Fibroblast of skin of left quadriceps (primary cell): ENCODE data around the gene RTP3.

Experiments
- DNase-seq, 2 experiments: peaks; one replicate each; pipeline ENCODE4 v3.0.0-alpha.2; 2013; ENCODE audit warnings: low read depth in 2 of 2

Gene RTP3

DNA sequence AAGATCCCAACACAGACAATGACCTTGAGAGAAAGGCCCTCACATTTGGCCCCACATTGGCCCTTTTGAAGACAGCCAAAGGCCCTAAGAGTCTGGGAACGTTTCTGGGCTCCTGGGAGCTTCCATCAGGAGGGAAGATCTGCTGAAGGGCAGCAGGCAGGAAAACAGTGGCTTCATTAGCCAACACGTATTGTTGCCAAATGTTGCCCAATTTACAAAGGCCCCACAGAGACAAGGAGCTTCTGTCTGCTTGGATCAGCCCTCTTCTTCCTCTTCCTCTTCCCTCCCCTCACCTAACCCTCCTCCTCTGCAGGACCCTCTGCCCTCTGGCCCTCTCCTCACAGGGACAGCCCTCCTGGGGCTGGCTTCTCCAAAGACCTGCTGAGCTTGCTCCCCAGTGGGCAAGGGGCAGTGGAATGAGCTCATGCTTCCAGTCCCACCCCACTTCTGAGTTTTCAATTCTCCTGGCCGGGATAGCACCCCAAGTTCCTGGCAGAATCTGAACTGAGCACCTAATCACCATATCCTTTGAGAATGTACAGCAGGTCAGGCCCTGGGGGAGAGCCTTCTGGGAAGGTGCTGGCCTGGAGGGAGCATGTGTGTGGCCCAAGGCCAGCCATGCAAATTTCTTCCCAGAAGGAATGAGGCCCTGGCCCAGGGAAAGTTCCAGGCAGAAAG is 28.0 kb upstream of the RTP3 start:
- no peak for DNase-seq

DNA sequence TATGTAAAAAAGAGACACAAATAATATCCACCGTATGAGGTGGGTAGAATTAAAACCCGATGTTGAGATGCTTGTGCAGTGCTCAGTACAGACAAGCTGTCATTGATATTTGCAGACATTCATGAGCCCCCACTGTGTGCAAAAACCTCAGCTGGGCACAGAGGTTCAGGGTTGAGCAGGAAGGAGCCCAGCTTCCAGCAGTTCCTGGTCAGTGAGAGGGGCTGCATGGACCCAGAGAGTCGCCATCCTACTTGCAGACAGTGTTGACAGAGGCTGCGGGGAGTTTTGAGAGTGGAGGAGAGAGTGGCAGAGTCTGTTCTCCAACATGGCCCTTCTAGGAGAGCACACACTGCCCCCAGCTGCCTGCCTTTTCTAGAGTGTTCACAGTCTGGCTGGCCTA is 26.9 kb upstream of the RTP3 start:
- DNase-seq, result no peak

DNA sequence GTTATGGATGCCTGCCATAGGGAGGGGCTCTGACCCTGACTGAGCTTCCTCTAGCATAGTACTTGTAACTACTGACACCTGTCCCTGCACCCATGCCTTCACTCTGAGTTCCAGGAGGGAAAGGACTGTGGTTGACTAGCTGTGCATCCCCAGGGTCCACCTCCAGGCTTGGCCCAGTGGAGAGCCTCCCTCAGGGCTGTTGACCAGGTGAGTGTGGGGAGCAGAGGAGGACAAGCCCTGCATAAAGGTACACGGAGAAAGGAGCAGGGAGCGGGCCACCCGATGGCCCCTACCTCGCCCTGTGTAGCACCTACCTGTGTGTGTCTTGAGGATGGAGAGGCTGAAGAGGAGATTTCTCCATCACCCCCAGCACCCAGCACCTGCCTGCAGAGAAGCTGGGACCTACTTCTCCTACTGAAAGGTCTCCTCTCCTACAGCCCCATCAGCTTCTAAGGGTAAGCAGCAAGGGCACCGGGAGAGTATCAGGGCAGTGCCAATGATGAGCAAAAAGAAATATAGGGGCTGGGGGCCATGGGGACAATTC is 26.3 kb upstream of the RTP3 start:
- DNase-seq, result no peak

GRCh38 chr3:46472736-46473135 is 25.0 kb upstream of the RTP3 start:
- no peak for DNase-seq

GRCh38 chr3:46477145-46477544 is 20.6 kb upstream of the RTP3 start:
- no peak for DNase-seq

- no peak for DNase-seq
Measured at GRCh38 chr3:46477756-46478155, 20.0 kb upstream of the RTP3 start.

GRCh38 chr3:46478341-46478740 is 19.4 kb upstream of the RTP3 start:
- no peak for DNase-seq

GRCh38 chr3:46479021-46479420 is 18.8 kb upstream of the RTP3 start:
- no peak for DNase-seq

GRCh38 chr3:46479696-46480095 is 18.1 kb upstream of the RTP3 start:
- no peak for DNase-seq

GRCh38 chr3:46480491-46481195 is 17.1 kb upstream of the RTP3 start:
- no peak for DNase-seq

DNA sequence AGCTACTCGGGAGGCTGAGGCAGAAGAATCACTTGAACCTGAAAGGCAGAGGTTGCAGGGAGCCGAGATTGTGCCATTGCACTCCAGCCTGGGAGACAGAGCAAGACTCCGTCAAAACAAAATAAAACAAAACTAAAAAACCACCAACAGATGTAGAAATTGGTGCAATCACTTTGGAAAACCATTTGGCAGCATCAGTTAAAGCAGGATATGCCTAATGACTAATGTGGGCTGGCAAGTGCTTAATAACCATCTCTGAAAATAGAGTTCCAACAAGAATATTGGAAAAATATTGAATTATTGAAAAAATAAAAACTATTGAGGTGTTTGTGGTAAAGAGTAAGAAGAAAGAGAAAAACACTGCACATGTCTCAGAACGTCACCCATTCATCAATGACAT is 16.1 kb upstream of the RTP3 start:
- DNase-seq, result no peak

DNA sequence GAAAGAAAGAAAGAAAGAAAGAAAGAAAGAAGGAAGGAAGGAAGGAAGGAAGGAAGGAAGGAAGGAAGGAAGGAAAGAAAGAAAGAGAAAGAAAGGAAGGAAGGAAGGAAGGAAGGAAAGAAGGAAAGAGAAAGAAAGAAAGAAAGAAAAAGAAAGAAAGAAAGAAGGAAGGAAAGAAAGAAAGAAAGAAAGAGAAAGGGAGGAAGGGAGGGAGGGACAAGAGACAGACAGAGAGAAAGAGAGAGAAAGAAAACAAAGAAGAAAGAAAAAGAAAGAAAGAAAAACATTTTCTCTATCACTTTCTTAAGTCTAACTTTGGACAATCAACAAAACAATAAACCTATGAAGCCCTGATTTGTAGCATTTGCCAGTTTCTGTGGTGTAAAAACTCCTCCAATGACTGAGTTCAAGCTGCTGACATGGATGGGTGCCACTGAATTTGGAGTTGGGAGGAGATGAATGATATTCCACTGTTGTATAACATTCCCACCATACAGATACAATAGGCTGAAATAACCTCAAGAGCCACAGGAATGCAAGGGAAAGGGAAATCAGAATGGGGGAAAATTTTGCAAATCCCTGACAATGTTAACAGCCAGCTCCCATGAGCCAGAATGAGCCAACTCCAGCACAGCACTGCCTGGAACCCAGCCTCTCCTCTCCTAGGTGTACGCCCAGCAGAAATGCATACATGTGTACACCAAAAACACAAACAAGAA is 15.0 kb upstream of the RTP3 start:
- DNase-seq, result peak; percentile 84 to 85

GRCh38 chr3:46483825-46484224 is 14.0 kb upstream of the RTP3 start:
- no peak for DNase-seq

- no peak for DNase-seq
Measured at GRCh38 chr3:46484388-46484787, 13.4 kb upstream of the RTP3 start.

GRCh38 chr3:46484911-46485778 is 12.6 kb upstream of the RTP3 start:
- no peak for DNase-seq

DNA sequence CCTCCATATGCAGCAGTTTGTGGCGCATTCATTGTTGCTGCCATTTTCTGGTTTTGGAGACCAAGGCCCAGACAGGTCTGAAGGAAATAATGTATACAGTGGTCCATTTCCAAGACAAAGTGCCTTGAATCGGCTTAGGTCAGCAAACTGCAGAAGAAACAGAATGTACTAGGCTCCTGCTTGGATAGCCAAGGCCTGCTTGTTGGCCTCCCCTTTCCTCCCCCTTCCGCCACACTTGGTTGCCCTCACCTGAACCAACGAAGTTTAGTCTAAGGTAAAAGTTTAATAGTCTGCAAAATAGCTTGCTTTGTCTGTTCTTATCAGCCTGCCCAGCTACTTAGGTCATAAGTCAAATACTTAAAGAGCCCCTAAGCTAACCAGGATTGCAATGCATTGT is 12.0 kb upstream of the RTP3 start:
- DNase-seq, result no peak

DNA sequence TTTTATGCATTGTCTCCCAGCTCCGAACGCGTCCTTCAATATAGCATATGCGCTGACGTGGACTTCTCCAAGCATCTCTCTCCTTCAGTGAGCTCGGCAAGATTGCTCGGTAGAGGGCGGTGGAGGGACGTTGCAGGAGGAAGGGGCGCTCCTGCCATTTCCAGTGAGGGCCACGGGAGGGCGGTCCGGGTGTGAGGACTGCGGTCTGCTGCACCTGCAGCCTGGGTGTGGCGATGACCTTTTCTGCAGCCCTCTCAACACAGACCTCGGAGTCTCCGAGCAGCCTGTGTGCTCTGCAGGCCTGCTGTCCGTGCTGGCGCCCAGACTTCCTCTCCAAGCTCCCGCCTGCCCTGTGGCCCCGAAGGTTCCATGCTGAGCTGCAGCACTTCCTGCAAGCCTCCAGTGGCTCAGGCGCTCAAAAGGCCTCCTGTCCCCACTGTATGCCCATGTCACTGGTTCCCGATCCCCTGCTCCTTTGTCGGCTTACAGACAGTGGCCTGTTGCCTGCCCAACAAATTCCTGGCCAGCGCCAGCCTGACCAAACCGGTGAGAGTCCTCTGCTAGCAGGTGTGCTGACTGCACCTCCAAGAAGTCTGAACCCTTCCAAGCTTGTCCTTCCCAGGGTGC is 8.9 kb upstream of the RTP3 start:
- DNase-seq, result peak; percentile 68 to 70

DNA sequence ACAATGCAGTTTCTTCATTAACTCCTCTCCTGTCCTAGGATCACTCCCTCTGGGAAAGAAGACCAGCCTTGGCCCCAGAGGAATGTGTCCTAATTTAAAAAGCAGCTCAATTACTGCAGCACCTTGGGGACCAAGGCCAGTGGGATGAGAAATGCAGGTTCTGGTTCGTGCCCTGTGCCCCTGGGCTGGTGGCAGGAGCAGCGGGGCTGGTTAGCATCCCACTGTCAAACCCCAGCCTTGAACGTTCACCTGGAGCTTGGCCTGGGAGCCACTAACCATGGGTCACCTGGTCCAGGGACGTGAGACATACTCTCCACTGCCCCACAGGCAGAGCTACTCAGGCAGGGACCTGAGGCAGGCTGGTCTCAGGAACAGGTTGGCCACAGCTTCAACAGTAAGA is 8.4 kb upstream of the RTP3 start:
- DNase-seq, result no peak

DNA sequence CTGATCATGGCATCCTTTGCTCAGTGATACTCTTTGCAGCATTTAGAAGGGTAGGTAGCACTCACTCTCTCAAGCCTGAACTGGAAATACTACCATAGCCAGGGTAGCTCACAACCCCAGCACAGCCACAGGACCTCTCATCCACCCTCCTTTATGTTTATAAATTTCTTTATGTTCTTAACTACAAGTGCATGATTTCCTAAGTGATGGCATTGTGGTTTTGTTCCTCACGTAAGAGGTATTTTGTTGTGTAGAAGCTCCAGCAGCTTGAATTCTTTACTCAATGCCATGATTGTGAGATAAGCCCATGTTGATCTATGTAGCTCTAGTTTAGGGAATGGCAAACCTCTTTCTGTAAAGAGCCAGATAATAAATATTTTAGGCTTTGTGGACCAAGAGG is 7.9 kb upstream of the RTP3 start:
- peak in 1 of 2 experiments; percentile 27 for DNase-seq

GRCh38 chr3:46490338-46491084 is 7.3 kb upstream of the RTP3 start:
- no peak for DNase-seq
